HCT116 (cell line): ENCODE measurements around the gene MYPN. TPM values are rescaled to one million over a fixed set of nuclear protein-coding genes. Genes with fewer than 3 reads are reported as not detected.

Experiments used
- ATAC-seq: fragments of 200-7000 bp; cut with Tn5 transposase; 2 replicates; pipeline ENCODE4 v1.9.1; 2020; ENCODE audit warnings: mild to moderate bottlenecking, moderate library complexity
- BruUV-seq: library from RNA; stranded (reverse); fragments of 400-500 nt; replicated peaks from 2 replicates; lab custom pipeline; 2021; lab: Mats Ljungman, UMichigan
- CTCF ChIA-PET: fragments of 300-600 bp; sonication (Branson Sonifier 250); formaldehyde crosslinking; loops from one replicate; lab custom pipeline; 2021; ENCODE audit warnings: antibody characterized with exemption; lab: Charles Lee
- POLR2A ChIA-PET: fragments of 300-600, 350-600 bp; sonication (Branson Sonifier 250); formaldehyde crosslinking; loops from one replicate; lab custom pipeline; 2021; ENCODE audit warnings: antibody characterized with exemption; lab: Charles Lee
- RAD21 ChIA-PET, 2 experiments: fragments of 300-600 bp; sonication (Branson Sonifier 250); formaldehyde crosslinking; loops; one replicate each; lab custom pipeline; 2023; ENCODE audit warnings: low total read pairs in 2 of 2; ENCODE audit not compliant: uncharacterized antibody in 2 of 2, unreplicated experiment in 2 of 2, low non-redundant PET in 1 of 2; lab: Charles Lee
- DNase-seq: peaks from one replicate; pipeline ENCODE4 v3.0.0-alpha.2; 2010; ENCODE audit warnings: low read depth, low spot score
- H2AFZ ChIP-seq: fragments of 200-600 bp; shearing (Covaris generic), sonication (generic); 2 replicates; pipeline ENCODE4 v1.6.1; 2017; ENCODE audit warnings: low read depth, mixed run types, mixed read lengths, antibody characterized with exemption, low read length; ENCODE audit not compliant: poor library complexity, severe bottlenecking
- H3K27ac ChIP-seq: 2 replicates; pipeline ENCODE4 v1.5.1; 2012; ENCODE audit warnings: low read depth, low read length
- H3K27me3 ChIP-seq: fragments of 200-600 bp; sonication (generic); 2 replicates; pipeline ENCODE4 v1.6.1; 2016; ENCODE audit warnings: mixed run types, low read length, mixed read lengths; ENCODE audit not compliant: insufficient read depth
- H3K36me3 ChIP-seq, 2 experiments: fragments of 200-500 bp in 1 of 2; fragments of 200-600 bp in 1 of 2; sonication (Bioruptor generic) in 1 of 2; sonication (generic) in 1 of 2; 2 replicates each; pipeline versions ENCODE4 v1.5.1 to v1.6.1; 2014 to 2016; ENCODE audit warnings: low read length in 2 of 2, inconsistent platforms in 1 of 2, mixed read lengths in 1 of 2, mixed run types in 1 of 2; ENCODE audit not compliant: insufficient read depth in 2 of 2, control insufficient read depth in 1 of 2
- H3K4me1 ChIP-seq, 2 experiments: fragments of 200-600 bp in 1 of 2; sonication (generic) in 1 of 2; 2 replicates each; pipeline versions ENCODE4 v1.5.1 to v1.6.1; 2012 to 2017; ENCODE audit warnings: low read length in 2 of 2, inconsistent platforms in 1 of 2, mild to moderate bottlenecking in 1 of 2, mixed read lengths in 1 of 2, mixed run types in 1 of 2, moderate library complexity in 1 of 2; ENCODE audit not compliant: insufficient read depth in 2 of 2, control insufficient read depth in 1 of 2
- H3K4me2 ChIP-seq: fragments of 200-600 bp; sonication (generic); 2 replicates; pipeline ENCODE4 v1.6.1; 2017; ENCODE audit warnings: mixed run types, low read length, mixed read lengths
- H3K4me3 ChIP-seq, 2 experiments: fragments of 200-600 bp in 1 of 2; sonication (generic) in 1 of 2; replicated peaks in 1 of 2; 2 replicates each; pipeline ENCODE4 v1.5.1; 2011 to 2016; ENCODE audit warnings: low read length in 2 of 2, control low read depth in 1 of 2, low read depth in 1 of 2, mild to moderate bottlenecking in 1 of 2, mixed read lengths in 1 of 2, mixed run types in 1 of 2
- H3K79me2 ChIP-seq: fragments of 200-600 bp; sonication (generic); 2 replicates; pipeline ENCODE4 v1.6.1; 2017; ENCODE audit warnings: mild to moderate bottlenecking, mixed run types, low read length, moderate library complexity, mixed read lengths; ENCODE audit not compliant: insufficient read depth
- H3K9ac ChIP-seq: fragments of 200-600 bp; sonication (generic); 2 replicates; pipeline ENCODE4 v1.6.1; 2016; ENCODE audit warnings: low read length, mixed read lengths
- H3K9me2 ChIP-seq: fragments of 200-600 bp; sonication (generic), shearing (Covaris generic); 2 replicates; pipeline ENCODE4 v1.6.1; 2017; ENCODE audit warnings: mixed run types, mild to moderate bottlenecking, moderate library complexity; ENCODE audit not compliant: insufficient read depth
- H3K9me3 ChIP-seq, 2 experiments: fragments of 200-500 bp in 1 of 2; fragments of 200-600 bp in 1 of 2; sonication (Bioruptor generic) in 1 of 2; sonication (generic) in 1 of 2; 2 replicates each; pipeline ENCODE4 v1.6.1; 2014 to 2017; ENCODE audit warnings: low read length in 2 of 2, mixed read lengths in 2 of 2, inconsistent platforms in 1 of 2, low read depth in 1 of 2, mild to moderate bottlenecking in 1 of 2, mixed run types in 1 of 2, moderate library complexity in 1 of 2; ENCODE audit not compliant: control insufficient read depth in 1 of 2, insufficient read depth in 1 of 2
- H4K20me1 ChIP-seq: fragments of 200-600 bp; sonication (generic), shearing (Covaris generic); 2 replicates; pipeline ENCODE4 v1.6.1; 2017; ENCODE audit warnings: mixed run types, mild to moderate bottlenecking, moderate library complexity; ENCODE audit not compliant: insufficient read depth
- CBX3 ChIP-seq: IDR thresholded peaks from 2 replicates; pipeline ENCODE4 v1.6.1; 2012; ENCODE audit warnings: low read depth
- CEBPB ChIP-seq: IDR thresholded peaks from 2 replicates; pipeline ENCODE4 v1.6.1; 2012; ENCODE audit warnings: low read depth
- EGR1 ChIP-seq: IDR thresholded peaks from 2 replicates; pipeline ENCODE4 v1.6.1; 2012; ENCODE audit warnings: low read depth
- ELF1 ChIP-seq: IDR thresholded peaks from 2 replicates; pipeline ENCODE4 v1.6.1; 2012; ENCODE audit warnings: low read depth, borderline replicate concordance
- JUND ChIP-seq: IDR thresholded peaks from 2 replicates; pipeline ENCODE4 v1.6.1; 2012
- POLR2A ChIP-seq: IDR thresholded peaks from 2 replicates; pipeline ENCODE4 v1.7.0; 2011; ENCODE audit warnings: borderline replicate concordance; ENCODE audit not compliant: insufficient read depth, insufficient read length; ENCODE audit errors: extremely low read depth
- POLR2AphosphoS5 ChIP-seq: IDR thresholded peaks from 2 replicates; pipeline ENCODE4 v1.6.1; 2011; ENCODE audit warnings: mild to moderate bottlenecking, low read depth, low read length, moderate library complexity
- RAD21 ChIP-seq: IDR thresholded peaks from 2 replicates; pipeline ENCODE4 v1.6.1; 2012; ENCODE audit warnings: low read depth, mild to moderate bottlenecking
- SIN3A ChIP-seq: IDR thresholded peaks from 2 replicates; pipeline ENCODE4 v1.6.1; 2012; ENCODE audit warnings: low read depth
- SP1 ChIP-seq: IDR thresholded peaks from 2 replicates; pipeline ENCODE4 v1.6.1; 2012; ENCODE audit warnings: low read depth
- TCF7L2 ChIP-seq: IDR thresholded peaks from 2 replicates; pipeline ENCODE4 v1.7.0; 2011; ENCODE audit warnings: borderline replicate concordance, inconsistent platforms; ENCODE audit not compliant: insufficient read depth, insufficient read length; ENCODE audit errors: extremely low read depth
- intact Hi-C: fragments of 100-400 bp; cut with micrococcal nuclease; formaldehyde crosslinking; loops from 2 replicates; pipeline ENCODE4 v1.10.0; 2022
- total RNA-seq: library from RNA; stranded (reverse); gene quantifications from one replicate; pipeline ENCODE4 v1.2.1, GENCODE V29; 2021; ENCODE audit not compliant: unreplicated experiment
- TF ChIP-seq, protein P1 (sequence below): IDR thresholded peaks from 2 replicates; pipeline ENCODE4 v1.6.1; 2012

MYPN gene
- total RNA-seq, 1 experiment from 2014 or later, result 0.34 TPM

DNA sequence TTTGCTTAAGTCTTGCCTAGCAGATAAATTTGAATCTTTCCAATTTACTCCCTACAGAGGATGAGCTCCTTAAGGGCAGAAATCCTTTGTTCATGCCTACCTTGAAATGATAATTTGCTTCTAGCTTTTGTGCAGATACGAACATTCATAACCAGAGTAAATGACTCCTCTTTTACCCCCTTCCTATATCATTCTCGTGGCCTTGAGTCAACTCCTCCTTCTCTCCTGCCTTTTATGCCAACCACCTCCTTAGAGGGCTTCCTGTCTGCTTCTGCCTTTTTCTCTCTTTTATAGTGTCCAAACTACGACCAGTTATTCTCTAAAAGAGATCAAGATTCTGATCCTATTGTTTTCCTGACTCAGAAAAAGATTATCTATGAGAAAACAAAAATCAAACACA, 36.4 kb downstream of the MYPN start:
- Histone ChIP-seq H3K4me2 (no peak overlapping the region), H3K4me1 (peaks cover 0 to 10% of the 10 kb centered on the region in 2 experiments; a peak in 1 of 4 replicates), H3K9me3 (no peaks in the 10 kb centered on the region), H3K27ac (no peak overlapping the region), H3K27me3 (no peaks in the 10 kb centered on the region), H3K79me2 (no peaks in the 10 kb centered on the region), H3K36me3 (no peaks in the 10 kb centered on the region), H4K20me1 (no peaks in the 10 kb centered on the region), H3K4me3 (no peak overlapping the region), H3K9ac (no peak overlapping the region), H2AFZ (no peak overlapping the region), H3K9me2 (no peaks in the 10 kb centered on the region)
- no peak for DNase-seq
- ATAC-seq, result no peak
- ChIA-PET RAD21 (no interaction called here), CTCF (interaction anchor here (1.0 kb wide), 1 partner anchor 11 kb away, joined by 4 read pairs; no protein-coding TSS in a partner anchor), POLR2A (no interaction called here)
- intact Hi-C loops, result no loop called here
- no peak for TF ChIP-seq TCF7L2
- TF ChIP-seq JUND, result no peak
- no peak for TF ChIP-seq POLR2A
- no peak for TF ChIP-seq CEBPB
- TF ChIP-seq, protein P1, sequence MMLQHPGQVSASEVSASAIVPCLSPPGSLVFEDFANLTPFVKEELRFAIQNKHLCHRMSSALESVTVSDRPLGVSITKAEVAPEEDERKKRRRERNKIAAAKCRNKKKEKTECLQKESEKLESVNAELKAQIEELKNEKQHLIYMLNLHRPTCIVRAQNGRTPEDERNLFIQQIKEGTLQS, result no peak
- TF ChIP-seq EGR1, result no peak
- TF ChIP-seq POLR2AphosphoS5, result no peak
- no peak for TF ChIP-seq ELF1
- TF ChIP-seq SP1, result no peak
- no TSS peak for BruUV-seq

DNA sequence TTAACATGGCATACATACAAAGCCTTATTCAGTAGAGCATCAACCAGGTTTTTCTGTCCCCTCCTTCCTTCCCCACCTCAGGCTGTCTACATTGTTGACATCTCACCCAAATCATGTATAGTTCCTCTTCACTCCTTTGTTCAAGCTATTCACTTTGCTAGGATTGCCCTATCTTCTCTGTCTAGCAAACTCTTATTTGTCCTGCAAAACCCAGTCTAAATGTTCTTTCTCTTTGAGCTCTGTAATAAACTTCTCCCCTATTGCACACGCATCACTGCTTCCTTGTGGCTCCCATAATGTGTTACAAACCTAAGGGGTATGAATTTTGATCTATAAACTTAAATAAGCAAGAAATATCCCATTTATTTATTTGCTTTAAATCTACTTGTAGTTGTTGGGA, 36.8 kb downstream of the MYPN start:
- Histone ChIP-seq H3K4me2 (no peak overlapping the region), H3K4me3 (no peak overlapping the region), H4K20me1 (no peaks in the 10 kb centered on the region), H3K4me1 (peaks cover 0 to 14% of the 10 kb centered on the region in 2 experiments; a peak in 2 of 4 replicates), H3K9ac (no peak overlapping the region), H3K79me2 (no peaks in the 10 kb centered on the region), H3K9me2 (no peaks in the 10 kb centered on the region), H3K27me3 (no peaks in the 10 kb centered on the region), H2AFZ (no peak overlapping the region), H3K36me3 (no peaks in the 10 kb centered on the region), H3K27ac (no peak overlapping the region), H3K9me3 (no peaks in the 10 kb centered on the region)
- intact Hi-C loops, result no loop called here
- no peak for ATAC-seq
- RAD21 ChIA-PET, result no interaction called here
- POLR2A ChIA-PET, result no interaction called here
- TF ChIP-seq ELF1, result no peak
- TF ChIP-seq CBX3, result no peak
- TF ChIP-seq TCF7L2, result no peak
- TF ChIP-seq SIN3A, result no peak
- no peak for TF ChIP-seq RAD21
- no peak for TF ChIP-seq CEBPB
- TF ChIP-seq, protein P1, result no peak
- BruUV-seq, result no TSS peak
- CTCF ChIA-PET, result interaction anchor here (1.9 kb wide), 1 partner anchor 10 kb away, joined by 7 read pairs; no protein-coding TSS in a partner anchor
- no peak for DNase-seq
